Ramos (cell line): ENCODE data around the gene TBC1D19.
"Not testable (repeated sequence)": the region's sequence is repeated elsewhere in the genome, so short reads cannot be mapped to it uniquely, and the experiment has no call there.

Experiments used
- in situ Hi-C: fragments of 300-500 bp; cut with MboI; formaldehyde crosslinking; loops from one replicate; pipeline ENCODE4 v1.14.3; 2022; ENCODE audit warnings: low sequenced_read_pairs; ENCODE audit not compliant: unreplicated experiment

Gene TBC1D19

GRCh38 chr4:26583865-26584652 is at the start of gene TBC1D19:
TSS of gene TBC1D19 (plus strand) at chr4:26584084. CDS start at chr4:26584194, 110 bp downstream.
- in situ Hi-C loops: no loop called here

DNA sequence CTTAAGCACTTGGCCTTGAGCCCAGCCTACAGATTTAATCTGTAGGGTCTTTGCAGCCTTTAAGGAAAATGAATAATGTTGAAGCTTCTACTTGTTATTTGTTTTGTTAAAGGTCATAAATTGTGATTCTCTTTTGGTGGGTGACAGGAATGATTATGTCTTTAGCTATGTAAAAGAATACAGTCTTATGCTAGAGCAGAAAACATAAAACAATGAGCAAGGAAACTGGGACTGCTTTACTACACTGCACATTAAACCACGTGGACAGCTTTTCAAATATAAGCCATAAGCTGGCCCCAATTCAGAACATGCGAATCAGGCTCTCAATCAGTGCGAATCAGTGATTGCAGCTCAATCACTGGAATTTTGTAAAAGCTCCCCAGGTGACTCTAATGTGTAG is 40.9 kb upstream of the TBC1D19 start:
- in situ Hi-C loops: no loop called here

DNA sequence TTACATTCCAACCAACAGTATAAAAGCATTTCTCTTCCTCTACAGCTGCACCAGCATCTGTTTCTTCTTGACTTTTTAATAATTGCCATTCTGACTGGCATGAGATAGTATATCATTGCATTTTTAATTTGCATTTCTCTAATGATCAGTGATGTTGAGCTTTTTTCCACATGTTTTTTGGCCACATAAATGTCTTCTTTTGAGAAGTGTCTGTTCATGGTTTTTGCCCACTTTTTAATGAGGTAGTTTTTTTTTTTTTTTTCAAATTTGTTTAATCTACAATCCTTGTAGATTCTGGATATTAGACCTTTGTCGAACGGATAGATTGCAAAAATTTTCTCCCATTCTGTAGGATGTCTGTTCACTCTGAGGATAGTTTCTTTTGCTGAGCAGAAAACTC is 39.5 kb upstream of the TBC1D19 start:
- in situ Hi-C loops: no loop called here

DNA sequence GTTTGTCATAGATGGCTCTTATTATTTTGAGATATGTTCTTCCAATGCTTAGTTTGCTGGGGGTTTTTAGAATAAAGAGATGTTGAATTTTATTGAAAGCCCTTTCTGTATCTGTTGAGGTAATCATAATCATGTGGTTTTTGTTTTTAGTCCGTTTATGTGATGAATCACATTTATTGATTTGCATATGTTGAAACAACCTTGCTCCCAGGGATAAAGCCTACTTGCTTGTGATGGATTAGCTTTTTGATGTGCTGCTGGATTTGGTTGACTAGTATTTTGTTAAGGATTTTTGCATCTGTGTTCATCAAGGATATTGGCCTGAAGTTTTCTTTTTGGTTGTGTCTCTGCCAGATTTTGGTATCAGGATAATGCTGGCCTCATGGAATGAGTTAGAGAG is 35.5 kb upstream of the TBC1D19 start:
- in situ Hi-C loops: not testable (repeated sequence)

- in situ Hi-C loops: no loop called here
Observed at GRCh38 chr4:26557164-26557563, 26.7 kb upstream of the TBC1D19 start.

DNA sequence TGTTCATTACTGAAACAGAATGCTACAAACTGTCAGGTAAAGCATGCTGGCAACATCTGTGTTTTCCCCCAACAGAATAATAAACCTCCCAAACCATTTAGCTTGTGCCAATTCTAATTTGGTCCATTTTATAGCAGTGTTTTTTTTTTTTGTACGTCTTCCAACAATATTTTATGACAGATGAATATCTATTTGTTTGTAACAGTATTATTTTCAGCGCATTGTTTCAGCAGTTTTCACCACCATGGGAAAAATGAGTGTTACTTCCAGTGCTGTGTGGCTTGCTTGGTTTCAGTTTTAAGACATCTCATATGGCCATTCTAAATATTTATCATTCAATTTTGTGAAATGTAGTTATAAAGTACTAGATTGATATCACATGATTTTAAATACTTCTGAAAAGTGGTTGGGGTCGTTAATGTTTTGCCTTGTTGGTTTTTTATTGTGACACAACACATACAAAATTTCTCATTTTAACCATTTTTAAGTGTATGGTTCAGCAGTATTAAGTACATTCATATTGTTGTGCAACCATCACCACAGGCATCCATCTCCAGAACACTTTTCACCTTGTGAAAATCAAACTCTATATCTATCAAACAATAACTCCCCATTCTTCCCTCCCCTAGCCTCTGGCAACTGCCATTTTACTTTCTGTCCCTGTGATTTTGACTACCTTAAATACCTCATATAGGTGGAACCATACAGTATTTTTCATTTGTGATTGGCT is 25.6 kb upstream of the TBC1D19 start:
- in situ Hi-C loops: no loop called here

- in situ Hi-C loops: no loop called here
Observed at GRCh38 chr4:26566133-26566532, 17.8 kb upstream of the TBC1D19 start.

GRCh38 chr4:26568446-26568994 is 15.4 kb upstream of the TBC1D19 start:
- in situ Hi-C loops: no loop called here

GRCh38 chr4:26570596-26570995 is 13.3 kb upstream of the TBC1D19 start:
- in situ Hi-C loops: no loop called here

DNA sequence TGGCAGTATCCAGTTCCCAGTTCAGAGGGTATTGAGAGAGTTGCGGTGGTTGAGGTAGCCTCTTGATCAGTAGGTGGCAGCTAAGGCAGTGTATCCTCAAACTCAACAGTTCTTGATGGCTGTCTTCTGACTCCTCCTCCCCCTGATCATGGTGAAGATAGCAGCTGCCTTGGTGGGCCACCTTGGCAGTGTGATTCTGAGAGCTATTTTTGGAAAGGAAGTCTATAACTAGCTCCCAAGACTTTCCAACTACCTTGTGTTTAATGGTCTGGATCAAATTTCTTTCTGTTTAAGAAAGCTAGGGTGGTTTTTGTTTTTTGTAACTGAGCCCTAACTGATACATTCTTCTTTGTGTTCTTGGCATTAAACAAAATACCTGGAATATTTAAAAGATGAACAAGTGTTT is 10.5 kb upstream of the TBC1D19 start:
- in situ Hi-C loops: no loop called here

GRCh38 chr4:26574563-26574962 is 9.3 kb upstream of the TBC1D19 start:
- in situ Hi-C loops: no loop called here

GRCh38 chr4:26576231-26576739 is 7.6 kb upstream of the TBC1D19 start:
- in situ Hi-C loops: no loop called here

GRCh38 chr4:26577066-26577465 is 6.8 kb upstream of the TBC1D19 start:
- in situ Hi-C loops: no loop called here

GRCh38 chr4:26579169-26579568 is 4.7 kb upstream of the TBC1D19 start:
- in situ Hi-C loops: no loop called here

- in situ Hi-C loops: not testable (repeated sequence)
Observed at GRCh38 chr4:26581341-26581740, 2.5 kb upstream of the TBC1D19 start.

GRCh38 chr4:26583538-26583864 is 383 bp upstream of the TBC1D19 start:
- in situ Hi-C loops: no loop called here

GRCh38 chr4:26584725-26585124 is 841 bp downstream of the TBC1D19 start:
- in situ Hi-C loops: no loop called here

GRCh38 chr4:26589705-26590104 is 5.8 kb downstream of the TBC1D19 start:
- in situ Hi-C loops: no loop called here

DNA sequence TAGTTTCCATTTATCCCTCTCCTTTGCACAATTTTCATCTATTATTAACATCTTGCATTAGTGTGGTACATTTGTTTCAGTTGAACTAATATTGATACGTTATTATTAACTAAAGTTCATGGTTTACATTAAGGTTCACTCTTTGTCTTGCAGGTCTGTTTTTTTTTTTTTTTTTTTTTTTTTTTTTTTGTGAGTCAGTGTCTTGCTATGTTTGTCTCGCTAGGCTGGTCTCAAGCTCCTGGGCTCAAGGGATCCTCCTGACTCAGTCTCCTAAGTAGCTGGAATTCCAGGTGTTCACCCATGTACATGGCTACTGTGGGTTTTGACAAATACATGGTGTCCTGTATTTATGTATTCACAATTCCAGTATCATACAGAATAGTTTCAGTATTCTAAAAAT is 6.8 kb downstream of the TBC1D19 start:
- in situ Hi-C loops: no loop called here

GRCh38 chr4:26593557-26593956 is 9.7 kb downstream of the TBC1D19 start:
- in situ Hi-C loops: not testable (repeated sequence)

DNA sequence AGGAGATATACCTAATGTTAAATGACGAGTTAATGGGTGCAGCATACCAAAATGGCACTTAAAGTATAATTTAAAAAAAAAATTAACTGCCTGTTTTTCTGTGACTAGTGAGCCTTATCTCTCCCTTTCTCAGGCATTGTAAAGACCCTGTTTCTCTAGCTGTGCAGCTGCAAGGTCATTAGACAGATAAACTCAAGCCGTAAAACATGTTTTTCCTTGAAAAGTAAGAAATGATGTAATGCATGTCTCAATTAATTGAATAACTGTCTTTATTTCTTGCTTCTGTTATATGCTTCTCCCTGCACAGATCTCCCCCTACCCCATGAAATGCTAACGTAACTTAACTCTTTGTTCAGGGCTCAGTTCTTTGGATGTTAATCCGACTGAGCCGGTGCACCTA is 10.5 kb downstream of the TBC1D19 start:
- in situ Hi-C loops: no loop called here
